K562 (cell line): Measurements from ENCODE around the gene AIMP2. TPM values are rescaled to one million over a fixed set of nuclear protein-coding genes. Genes with fewer than 3 reads are reported as not detected.

Experiments
- EP300 ChIP-seq: IDR thresholded peaks from 2 replicates; pipeline ENCODE4 v1.6.1; 2012; ENCODE audit warnings: low read length, improper control_type of control experiment
- GABPA ChIP-seq: fragments of 200-800 bp; sonication (Bioruptor generic); conservative IDR thresholded peaks from 2 replicates; pipeline ENCODE4 v1.6.1; 2016; ENCODE audit warnings: low read depth, missing genetic modification characterization, missing compliant biosample characterization
- MGA ChIP-seq: fragments of 450-650 bp; IDR thresholded peaks from 2 replicates; pipeline ENCODE4 v1.6.1; 2016; ENCODE audit warnings: mild to moderate bottlenecking, moderate library complexity
- NFRKB ChIP-seq: fragments of 450-650 bp; IDR thresholded peaks from 2 replicates; pipeline ENCODE4 v1.6.1; 2016; ENCODE audit warnings: low read depth
- SETDB1 ChIP-seq: IDR thresholded peaks from one replicate; pipeline ENCODE4 v1.6.1; 2012; ENCODE audit warnings: low read length, control low read depth, inconsistent platforms
- TEAD1 ChIP-seq, 2 experiments: fragments of 450-650 bp in 1 of 2; sonication (generic) in 1 of 2; formaldehyde crosslinking; IDR thresholded peaks; 2 replicates each; pipeline versions ENCODE4 v1.4.0 to v1.8.0; 2020 to 2022; ENCODE audit warnings: mild to moderate bottlenecking in 2 of 2, missing genetic modification reagents in 1 of 2
- THRAP3 ChIP-seq: fragments of 450-650 bp; IDR thresholded peaks from 2 replicates; pipeline ENCODE4 v1.6.1; 2016; ENCODE audit warnings: mild to moderate bottlenecking, inconsistent platforms, borderline replicate concordance
- ZNF175 ChIP-seq: fragments of 200-800 bp; sonication (Bioruptor generic); IDR thresholded peaks from 2 replicates; pipeline ENCODE4 v1.6.1; 2016; ENCODE audit warnings: low read depth, mild to moderate bottlenecking, missing genetic modification characterization, missing compliant biosample characterization
- ZNF311 ChIP-seq: fragments of 250-450 bp; sonication (Bioruptor Pico); IDR thresholded peaks from 2 replicates; pipeline ENCODE4 v1.4.0; 2020; ENCODE audit warnings: mild to moderate bottlenecking, moderate library complexity
- ZNF589 ChIP-seq: fragments of 200-800 bp; sonication (Bioruptor generic); IDR thresholded peaks from 2 replicates; pipeline ENCODE4 v1.6.1; 2016; ENCODE audit warnings: low read depth, missing genetic modification characterization, missing compliant biosample characterization
- polyA plus RNA-seq, 8 experiments: library from polyadenylated mRNA; depleted of rRNA in 4 of 8; stranded (reverse) in 5 of 8; unstranded in 3 of 8; fragments of >200 nt; fragmentation: Nextera tagmentation in 2 of 8; fragmentation: Illumina TruSeq in 1 of 8; extraction: Ambion mirVana in 2 of 8; extraction: Trizol in 1 of 8; gene quantifications; 2 replicates each; pipeline versions ENCODE4 v1.2.1 to v1.2.3, GENCODE V29; 2011 to 2014; ENCODE audit warnings: inconsistent platforms in 1 of 8, missing spikeins in 1 of 8
- total RNA-seq, 7 experiments: library from RNA; depleted of rRNA in 6 of 7; stranded (reverse); fragments of >200 nt in 6 of 7; fragmentation: Illumina TruSeq in 2 of 7; extraction: Trizol in 2 of 7; gene quantifications; 2 replicates each; pipeline versions ENCODE4 v1.2.1 to v1.2.3, GENCODE V29; 2011 to 2021; ENCODE audit warnings: low replicate concordance in 1 of 7
- TF ChIP-seq, protein P1 (sequence below): fragments of 450-650 bp; IDR thresholded peaks from 2 replicates; pipeline ENCODE4 v1.6.1; 2016; ENCODE audit warnings: missing biosample characterization, missing genetic modification characterization
- TF ChIP-seq, protein P2 (sequence below): fragments of 450-650 bp; formaldehyde crosslinking; IDR thresholded peaks from 2 replicates; pipeline ENCODE4 v1.4.0; 2022; ENCODE audit warnings: mild to moderate bottlenecking, moderate library complexity

The AIMP2 gene
- total and polyA plus RNA-seq, 9 of the 15 experiments (the other 6 are each of a cell fraction or from before 2014, with no cell fraction given): 47.5 to 84.9 (median 63.5) TPM

DNA sequence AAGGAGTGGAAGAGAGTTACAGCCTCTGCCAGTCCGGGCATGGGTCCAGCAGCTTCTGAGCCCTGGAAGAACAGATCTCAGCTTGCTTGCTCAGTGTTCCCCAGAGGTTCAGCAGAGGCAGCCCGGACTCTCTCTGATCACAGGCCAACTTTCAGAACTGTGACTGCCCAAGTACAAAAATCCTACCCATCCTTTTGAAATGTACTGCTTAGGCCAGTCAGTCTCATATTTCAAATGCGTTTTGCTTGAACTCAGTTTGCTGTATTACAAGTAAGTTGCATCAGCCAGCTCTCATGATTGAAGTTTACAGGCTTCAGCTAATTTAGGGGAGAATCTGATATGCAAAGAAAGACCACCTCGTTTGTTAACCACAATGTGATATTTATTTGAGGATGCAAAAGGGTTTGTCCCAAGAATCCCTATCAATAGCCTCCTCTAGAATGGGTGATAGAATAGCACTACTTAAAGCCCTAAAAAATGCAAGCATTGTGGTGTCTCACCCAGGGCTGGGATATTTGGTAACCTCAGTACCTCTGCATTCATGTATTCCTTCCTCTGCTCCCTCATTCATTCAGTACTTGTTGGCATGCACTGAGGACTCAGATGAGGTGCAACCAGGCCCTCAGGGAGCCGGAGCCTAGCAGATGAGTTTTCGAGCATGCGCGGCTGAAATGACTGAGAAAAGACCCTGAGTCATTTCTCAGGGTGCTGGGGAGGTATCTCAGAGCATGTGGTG is 7.0 kb downstream of the AIMP2 start (continued):
- peak; percentile 57 for TF ChIP-seq MGA
- peak; percentile 82 for TF ChIP-seq ZNF589 (CRISPR knock-in tag)
- TF ChIP-seq TEAD1 (CRISPR knock-in tag; IDR thresholded peaks at IDR 0.05): peak in 1 of 2 experiments; percentile 10; a peak in 1 of 4 replicates
- TF ChIP-seq GABPA: peak; percentile 23; the same call in 1 of the 2 replicates
- TF ChIP-seq, protein P1, sequence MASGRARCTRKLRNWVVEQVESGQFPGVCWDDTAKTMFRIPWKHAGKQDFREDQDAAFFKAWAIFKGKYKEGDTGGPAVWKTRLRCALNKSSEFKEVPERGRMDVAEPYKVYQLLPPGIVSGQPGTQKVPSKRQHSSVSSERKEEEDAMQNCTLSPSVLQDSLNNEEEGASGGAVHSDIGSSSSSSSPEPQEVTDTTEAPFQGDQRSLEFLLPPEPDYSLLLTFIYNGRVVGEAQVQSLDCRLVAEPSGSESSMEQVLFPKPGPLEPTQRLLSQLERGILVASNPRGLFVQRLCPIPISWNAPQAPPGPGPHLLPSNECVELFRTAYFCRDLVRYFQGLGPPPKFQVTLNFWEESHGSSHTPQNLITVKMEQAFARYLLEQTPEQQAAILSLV: peak; percentile 68
- no peak for TF ChIP-seq THRAP3
- peak; percentile 89; the same call in 1 of the 2 replicates for TF ChIP-seq NFRKB
- TF ChIP-seq, protein P2, sequence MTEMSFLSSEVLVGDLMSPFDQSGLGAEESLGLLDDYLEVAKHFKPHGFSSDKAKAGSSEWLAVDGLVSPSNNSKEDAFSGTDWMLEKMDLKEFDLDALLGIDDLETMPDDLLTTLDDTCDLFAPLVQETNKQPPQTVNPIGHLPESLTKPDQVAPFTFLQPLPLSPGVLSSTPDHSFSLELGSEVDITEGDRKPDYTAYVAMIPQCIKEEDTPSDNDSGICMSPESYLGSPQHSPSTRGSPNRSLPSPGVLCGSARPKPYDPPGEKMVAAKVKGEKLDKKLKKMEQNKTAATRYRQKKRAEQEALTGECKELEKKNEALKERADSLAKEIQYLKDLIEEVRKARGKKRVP (CRISPR knock-in tag): peak; percentile 98
- peak; percentile 82 for TF ChIP-seq EP300
- TF ChIP-seq ZNF175: peak; percentile 90
- TF ChIP-seq SETDB1: no peak
- TF ChIP-seq ZNF311: 0 out of 2 replicates have a peak, but pooled peaks have one; percentile 9
- TF ChIP-seq, all 486 proteins: peak for 87
